WTC11 (cell line): ENCODE measurements around the gene MEX3D.

Experiments
- CTCF ChIP-seq: fragments of 200-600 bp; IDR thresholded peaks from 2 replicates; pipeline ENCODE4 v1.8.0; 2022; ENCODE audit warnings: antibody characterized with exemption
- ESRRA ChIP-seq: sonication (generic); formaldehyde crosslinking; IDR thresholded peaks from 2 replicates; pipeline ENCODE4 v1.8.1; 2022; ENCODE audit warnings: mild to moderate bottlenecking, missing genetic modification reagents, borderline replicate concordance
- FOXJ3 ChIP-seq: sonication (generic); formaldehyde crosslinking; IDR thresholded peaks from 2 replicates; pipeline ENCODE4 v1.9.0; 2021; ENCODE audit warnings: missing genetic modification reagents, mild to moderate bottlenecking, borderline replicate concordance
- GABPB1 ChIP-seq: sonication (generic); formaldehyde crosslinking; IDR thresholded peaks from 2 replicates; pipeline ENCODE4 v1.8.1; 2023; ENCODE audit warnings: mild to moderate bottlenecking, missing genetic modification reagents
- NFYB ChIP-seq: sonication (generic); formaldehyde crosslinking; conservative IDR thresholded peaks from 2 replicates; pipeline ENCODE4 v1.8.0; 2022; ENCODE audit warnings: low read depth, missing genetic modification reagents
- NR2C2 ChIP-seq: sonication (generic); formaldehyde crosslinking; IDR thresholded peaks from 2 replicates; pipeline ENCODE4 v1.8.0; 2022; ENCODE audit warnings: mild to moderate bottlenecking, missing genetic modification reagents
- PRDM15 ChIP-seq: sonication (generic); formaldehyde crosslinking; IDR thresholded peaks from 2 replicates; pipeline ENCODE4 v1.8.0; 2022; ENCODE audit warnings: missing genetic modification reagents
- SP1 ChIP-seq: sonication (generic); formaldehyde crosslinking; conservative IDR thresholded peaks from 2 replicates; pipeline ENCODE4 v1.8.1; 2022; ENCODE audit warnings: missing genetic modification reagents
- TP53 ChIP-seq: sonication (generic); formaldehyde crosslinking; IDR thresholded peaks from 2 replicates; pipeline ENCODE4 v1.8.1; 2023; ENCODE audit warnings: mild to moderate bottlenecking, missing genetic modification reagents
- ZBTB21 ChIP-seq: sonication (generic); formaldehyde crosslinking; IDR thresholded peaks from 2 replicates; pipeline ENCODE4 v1.8.1; 2023; ENCODE audit warnings: mild to moderate bottlenecking, missing genetic modification reagents, borderline replicate concordance
- ZNF232 ChIP-seq: sonication (generic); formaldehyde crosslinking; IDR thresholded peaks from 2 replicates; pipeline ENCODE4 v1.8.0; 2022; ENCODE audit warnings: mild to moderate bottlenecking, missing genetic modification reagents
- ZNF317 ChIP-seq: sonication (generic); formaldehyde crosslinking; IDR thresholded peaks from 2 replicates; pipeline ENCODE4 v1.8.1; 2023; ENCODE audit warnings: low read depth, mild to moderate bottlenecking, moderate library complexity, missing genetic modification reagents, borderline replicate concordance
- TF ChIP-seq, protein P1 (sequence below): sonication (generic); formaldehyde crosslinking; IDR thresholded peaks from 2 replicates; pipeline ENCODE4 v1.8.1; 2023; ENCODE audit warnings: mild to moderate bottlenecking, missing genetic modification reagents, moderate library complexity
- TF ChIP-seq, protein P2 (sequence below): sonication (generic); formaldehyde crosslinking; IDR thresholded peaks from 2 replicates; pipeline ENCODE4 v1.8.1; 2023; ENCODE audit warnings: mild to moderate bottlenecking, missing genetic modification reagents, moderate library complexity

DNA sequence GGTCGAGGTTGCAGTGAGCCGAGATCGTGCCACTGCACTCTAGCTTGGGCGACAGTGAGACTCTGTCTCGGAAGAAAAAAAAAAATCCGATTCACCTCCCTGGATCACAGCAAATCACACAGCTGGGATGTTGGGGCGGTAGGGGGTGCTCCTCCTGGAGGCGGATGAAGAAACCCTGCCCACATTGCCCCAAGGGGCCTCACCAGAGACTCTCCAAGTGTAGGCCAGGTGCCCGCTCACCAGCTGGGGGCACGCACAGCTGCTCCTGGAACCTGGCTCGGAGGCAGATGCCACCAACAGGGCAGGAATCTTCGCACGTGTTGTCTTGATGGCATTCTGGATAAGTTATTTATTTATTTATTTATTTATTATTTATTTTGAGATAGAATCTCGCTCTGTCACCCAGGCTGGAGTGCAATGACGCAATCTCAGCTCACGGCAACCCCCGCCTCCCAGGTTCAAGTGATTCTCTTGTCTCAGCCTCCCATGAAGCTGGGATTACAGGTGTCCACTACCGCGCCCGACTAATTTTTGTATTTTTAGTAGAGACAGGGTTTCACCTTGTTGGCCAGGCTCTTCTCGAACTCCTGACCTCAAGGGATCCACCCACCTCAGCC, 34.1 kb upstream of the MEX3D start:
- no peak for TF ChIP-seq CTCF
- TF ChIP-seq NR2C2 (CRISPR knock-in tag), result no peak
- TF ChIP-seq, protein P1, sequence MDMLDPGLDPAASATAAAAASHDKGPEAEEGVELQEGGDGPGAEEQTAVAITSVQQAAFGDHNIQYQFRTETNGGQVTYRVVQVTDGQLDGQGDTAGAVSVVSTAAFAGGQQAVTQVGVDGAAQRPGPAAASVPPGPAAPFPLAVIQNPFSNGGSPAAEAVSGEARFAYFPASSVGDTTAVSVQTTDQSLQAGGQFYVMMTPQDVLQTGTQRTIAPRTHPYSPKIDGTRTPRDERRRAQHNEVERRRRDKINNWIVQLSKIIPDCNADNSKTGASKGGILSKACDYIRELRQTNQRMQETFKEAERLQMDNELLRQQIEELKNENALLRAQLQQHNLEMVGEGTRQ (CRISPR knock-in tag), result no peak
- TF ChIP-seq NFYB (CRISPR knock-in tag), result no peak
- no peak for TF ChIP-seq ZNF317 (CRISPR knock-in tag)
- TF ChIP-seq SP1 (CRISPR knock-in tag), result no peak
- no peak for TF ChIP-seq PRDM15 (CRISPR knock-in tag)
- TF ChIP-seq, protein P2, sequence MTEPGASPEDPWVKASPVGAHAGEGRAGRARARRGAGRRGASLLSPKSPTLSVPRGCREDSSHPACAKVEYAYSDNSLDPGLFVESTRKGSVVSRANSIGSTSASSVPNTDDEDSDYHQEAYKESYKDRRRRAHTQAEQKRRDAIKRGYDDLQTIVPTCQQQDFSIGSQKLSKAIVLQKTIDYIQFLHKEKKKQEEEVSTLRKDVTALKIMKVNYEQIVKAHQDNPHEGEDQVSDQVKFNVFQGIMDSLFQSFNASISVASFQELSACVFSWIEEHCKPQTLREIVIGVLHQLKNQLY (CRISPR knock-in tag), result no peak
- no peak for TF ChIP-seq ZBTB21
- no peak for TF ChIP-seq FOXJ3 (CRISPR knock-in tag)
- no peak for TF ChIP-seq ESRRA (CRISPR knock-in tag)
- TF ChIP-seq TP53 (CRISPR knock-in tag), result no peak
- no peak for TF ChIP-seq ZNF232 (CRISPR knock-in tag)
- no peak for TF ChIP-seq GABPB1 (CRISPR knock-in tag)
